ENCODE results near the gene NEK1. TPM values are rescaled to one million over a fixed set of nuclear protein-coding genes. Genes with fewer than 3 reads are reported as not detected.

Gene NEK1
- polyA plus RNA-seq, 1 donor (not counting 4 experiments of a cell fraction or from before 2014, with no cell fraction given) = 7.8 TPM

- Histone ChIP-seq H3K27ac (ENCODE audit: control insufficient read depth, insufficient read depth, low read length) (peak overlapping the region; percentile 66), H3K79me2 (ENCODE audit: control insufficient read depth, insufficient read depth, low read length) (peaks cover 27% of the 10 kb centered on the region), H4K20me1 (ENCODE audit: control insufficient read depth, extremely low read depth, insufficient read depth, low read length) (no peaks in the 10 kb centered on the region), H3K9me3 (ENCODE audit: control insufficient read depth, low read depth, low read length) (no peaks in the 10 kb centered on the region), H3K9me1 (ENCODE audit: control insufficient read depth, extremely low read depth, insufficient read depth, low read length) (no peaks in the 10 kb centered on the region), H3K36me3 (ENCODE audit: control insufficient read depth in 2 of 2, extremely low read depth in 1 of 2, insufficient read depth in 2 of 2, low read length in 2 of 2) (no peaks in the 10 kb centered on the region), H3K4me3 (ENCODE audit: control insufficient read depth in 2 of 3, extremely low read depth in 1 of 3, insufficient read depth in 2 of 3, low read depth in 1 of 3, low read length in 3 of 3) (peak overlapping the region; percentile 89 to 97 (median 91)), H2AFZ (ENCODE audit: control insufficient read depth, low read length) (peak overlapping the region; percentile 89), H3K4me1 (ENCODE audit: control insufficient read depth, extremely low read depth, insufficient read depth, low read length) (peaks cover 18% of the 10 kb centered on the region), H3K27me3 (ENCODE audit: control insufficient read depth, extremely low read depth, insufficient read depth, low read length) (no peaks in the 10 kb centered on the region), H3K9ac (ENCODE audit: control insufficient read depth, extremely low read depth, insufficient read depth, low read length) (peak overlapping the region; percentile 99), H3K4me2 (ENCODE audit: control insufficient read depth, extremely low read depth, insufficient read depth, low read depth, low read length) (peak overlapping the region; percentile 93)
- no peak for DNase-seq (ENCODE audit: low read depth, low spot score)
- peak; percentile 80 for FAIRE-seq
- dilution Hi-C loops (cut with MboI; ENCODE audit: extremely low pct_ligation_motif_present, low sequenced_read_pairs) = no loop called here
- no peak for TF ChIP-seq EZH2 (IDR thresholded peaks at IDR 0.05; ENCODE audit: low read length)
- TF ChIP-seq CTCF (optimal IDR thresholded peaks at IDR 0.05 in 1 of 3, IDR thresholded peaks at IDR 0.05 in 1 of 3, conservative IDR thresholded peaks at IDR 0.05 in 1 of 3; ENCODE audit: extremely low read depth in 1 of 3, insufficient read depth in 2 of 3, low read length in 3 of 3) = peak; percentile 65 to 71 (median 71)
Measured at GRCh38 chr4:169612871-169613859, 782 bp upstream of the NEK1 start.

- H3K27ac ChIP-seq (ENCODE audit: control insufficient read depth, insufficient read depth, low read length) = peak overlapping the region; percentile 99
- no peaks in the 10 kb centered on the region for H3K36me3 ChIP-seq (ENCODE audit: control insufficient read depth in 2 of 2, extremely low read depth in 1 of 2, insufficient read depth in 2 of 2, low read length in 2 of 2)
- DNase-seq (ENCODE audit: low read depth, low spot score) (no peak), FAIRE-seq (peak; percentile 13)
- TF ChIP-seq EZH2 (IDR thresholded peaks at IDR 0.05; ENCODE audit: low read length) = no peak
- no peak for TF ChIP-seq CTCF (optimal IDR thresholded peaks at IDR 0.05 in 1 of 3, IDR thresholded peaks at IDR 0.05 in 1 of 3, conservative IDR thresholded peaks at IDR 0.05 in 1 of 3; ENCODE audit: extremely low read depth in 1 of 3, insufficient read depth in 2 of 3, low read length in 3 of 3)
- peaks cover 18% of the 10 kb centered on the region for H3K4me1 ChIP-seq (ENCODE audit: control insufficient read depth, extremely low read depth, insufficient read depth, low read length)
- no peaks in the 10 kb centered on the region for H3K9me3 ChIP-seq (ENCODE audit: control insufficient read depth, low read depth, low read length)
- H3K79me2 ChIP-seq (ENCODE audit: control insufficient read depth, insufficient read depth, low read length) = peaks cover 34% of the 10 kb centered on the region
- H3K9ac ChIP-seq (ENCODE audit: control insufficient read depth, extremely low read depth, insufficient read depth, low read length) = peak overlapping the region; percentile 99
- peak overlapping the region; percentile 75 for H3K4me2 ChIP-seq (ENCODE audit: control insufficient read depth, extremely low read depth, insufficient read depth, low read depth, low read length)
- peak overlapping the region; percentile 89 to 97 (median 91) for H3K4me3 ChIP-seq (ENCODE audit: control insufficient read depth in 2 of 3, extremely low read depth in 1 of 3, insufficient read depth in 2 of 3, low read depth in 1 of 3, low read length in 3 of 3)
- no peaks in the 10 kb centered on the region for H3K9me1 ChIP-seq (ENCODE audit: control insufficient read depth, extremely low read depth, insufficient read depth, low read length)
- H4K20me1 ChIP-seq (ENCODE audit: control insufficient read depth, extremely low read depth, insufficient read depth, low read length) = no peaks in the 10 kb centered on the region
- H3K27me3 ChIP-seq (ENCODE audit: control insufficient read depth, extremely low read depth, insufficient read depth, low read length) = no peaks in the 10 kb centered on the region
- dilution Hi-C loops (cut with MboI; ENCODE audit: extremely low pct_ligation_motif_present, low sequenced_read_pairs) = no loop called here
- H2AFZ ChIP-seq (ENCODE audit: control insufficient read depth, low read length) = no peak overlapping the region
Measured at GRCh38 chr4:169611157-169611556, 1.2 kb downstream of the NEK1 start.

All from keratinocyte (primary cell).